GM18520 (cell line): ENCODE data around the gene HJV.

ENCODE experiments used
- ATAC-seq: cut with Tn5 transposase; IDR thresholded peaks from one replicate; pipeline ENCODE4 v1.9.1; 2021; ENCODE audit not compliant: unreplicated experiment

Gene HJV

GRCh38 chr1:145977486-145978470 lies 43.8 kb downstream of the HJV start:
- no peak for ATAC-seq

GRCh38 chr1:145977016-145977415 lies 44.5 kb downstream of the HJV start:
- no peak for ATAC-seq

DNA sequence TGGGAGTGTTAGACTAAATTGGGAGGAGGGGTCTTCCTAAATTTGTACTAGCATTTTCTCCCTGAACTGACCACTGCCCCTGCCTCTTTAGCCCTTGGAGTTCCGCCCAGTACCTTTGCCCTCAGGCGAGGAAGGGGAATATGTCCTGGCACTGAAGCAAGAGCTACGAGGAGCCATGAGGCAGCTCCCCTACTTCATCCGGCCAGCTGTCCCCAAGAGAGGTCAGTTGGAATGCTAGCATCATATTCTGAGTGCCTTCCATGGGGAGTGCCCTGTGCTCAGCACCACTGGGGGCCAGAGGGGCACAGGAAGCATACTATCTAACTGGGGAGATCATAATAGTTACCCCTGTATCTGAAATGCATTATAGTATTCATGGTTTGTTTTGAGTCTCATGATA lies 46.3 kb downstream of the HJV start:
- no peak for ATAC-seq

DNA sequence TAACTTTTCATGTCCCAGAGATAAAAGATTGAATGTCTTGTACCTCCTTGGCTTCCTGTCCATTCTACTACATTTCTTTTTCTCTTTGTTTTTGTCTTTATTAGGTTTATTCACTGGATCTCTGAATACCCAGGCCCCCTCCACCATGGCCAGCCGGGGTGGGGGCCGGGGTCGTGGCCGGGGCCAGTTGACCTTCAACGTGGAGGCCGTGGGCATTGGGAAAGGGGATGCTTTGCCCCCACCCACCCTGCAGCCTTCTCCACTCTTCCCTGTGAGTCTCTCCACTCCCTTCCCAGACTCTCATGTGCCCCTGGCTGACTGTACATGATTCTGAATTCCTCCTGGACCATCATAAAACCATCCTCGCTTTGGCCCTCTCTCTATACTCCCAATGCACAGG lies 46.8 kb downstream of the HJV start:
- no peak for ATAC-seq

- ATAC-seq, result no peak
Measured at GRCh38 chr1:145972580-145972979, 49.0 kb downstream of the HJV start.
